Esophagus muscularis mucosa (tissue), 4 donors: ENCODE results near the gene C4orf46. TPM values are rescaled to one million over a fixed set of nuclear protein-coding genes. Genes with fewer than 3 reads are reported as not detected.
"Not testable (repeated sequence)": the region's sequence is repeated elsewhere in the genome, so short reads cannot be mapped to it uniquely, and the experiment has no call there.

Source experiments
- DNase-seq: peaks from one replicate; pipeline ENCODE4 v3.0.0-alpha.2; 2017; ENCODE audit errors: extremely low spot score
- H3K27ac ChIP-seq, 4 donors: fragments of 200-600 bp; sonication (generic); replicated peaks in 1 of 4; 1 replicate in 3 of 4; 2 replicates in 1 of 4; pipeline ENCODE4 v1.5.1; 2016 to 2019; ENCODE audit warnings: mild to moderate bottlenecking in 1 of 4
- H3K27me3 ChIP-seq, 4 donors: fragments of 200-600 bp; sonication (generic); one replicate each; pipeline versions ENCODE4 v1.5.1 to v1.6.0; 2016 to 2019
- H3K36me3 ChIP-seq, 4 donors: fragments of 200-600 bp; sonication (generic); one replicate each; pipeline ENCODE4 v1.5.1; 2016 to 2019
- H3K4me1 ChIP-seq, 4 donors: fragments of 200-600 bp; sonication (generic); one replicate each; pipeline ENCODE4 v1.5.1; 2016 to 2019
- H3K4me3 ChIP-seq, 4 donors: fragments of 200-600 bp; sonication (generic); 1 replicate in 2 of 4; 2 replicates in 2 of 4; pipeline ENCODE4 v1.5.1; 2016 to 2019; ENCODE audit warnings: mild to moderate bottlenecking in 4 of 4, moderate library complexity in 1 of 4
- H3K9me3 ChIP-seq, 4 donors: fragments of 200-600 bp; sonication (generic); 1 replicate in 3 of 4; 2 replicates in 1 of 4; pipeline ENCODE4 v1.5.1; 2016 to 2019
- CTCF ChIP-seq, 3 experiments: fragments of 200-600 bp in 2 of 3; fragments of 450-650 bp in 1 of 3; sonication (generic) in 2 of 3; IDR thresholded peaks; one replicate each; pipeline ENCODE4 v1.5.1; 2017 to 2019; ENCODE audit warnings: antibody characterized with exemption in 3 of 3, mild to moderate bottlenecking in 2 of 3, moderate library complexity in 1 of 3
- EP300 ChIP-seq: sonication (generic); formaldehyde crosslinking; IDR thresholded peaks from one replicate; pipeline ENCODE4 v1.6.1; 2017; ENCODE audit warnings: antibody characterized with exemption
- POLR2A ChIP-seq: fragments of 450-650 bp; IDR thresholded peaks from one replicate; pipeline ENCODE4 v1.6.1; 2017; ENCODE audit warnings: antibody characterized with exemption, moderate library complexity, mild to moderate bottlenecking, low read depth
- POLR2AphosphoS5 ChIP-seq, 2 donors: sonication (generic); formaldehyde crosslinking; IDR thresholded peaks; one replicate each; pipeline ENCODE4 v1.6.1; 2017; ENCODE audit warnings: antibody characterized with exemption in 2 of 2
- WGBS: methylation state at CpG from one replicate; pipeline ENCODE4 v1.1.5; 2018; 5-methylcytosine and 5-hydroxymethylcytosine counted together
- intact Hi-C: fragments of 100-400 bp; cut with DNase I; formaldehyde crosslinking; loops from one replicate; pipeline ENCODE4 v1.15.1; 2023
- total RNA-seq, 4 donors: library from RNA; depleted of rRNA; stranded (reverse); fragments of >200 nt; gene quantifications; one replicate each; pipeline versions ENCODE4 v1.1.0 to v1.2.1, GENCODE V29; 2016

The C4orf46 gene
- total RNA-seq, 4 donors from 2014 or later, result 2.4 to 4.6 (median 3.2) TPM

GRCh38 chr4:158664806-158665205 lies 6.9 kb downstream of the C4orf46 start:
- Histone ChIP-seq H3K4me3 (no peak overlapping the region), H3K9me3 (no peaks in the 10 kb centered on the region), H3K4me1 (no peaks in the 10 kb centered on the region), H3K27ac (no peak overlapping the region), H3K27me3 (no peaks in the 10 kb centered on the region), H3K36me3 (no peaks in the 10 kb centered on the region)
- DNase-seq, result no peak
- intact Hi-C loops, result no loop called here
- TF ChIP-seq EP300, result no peak
- no peak for TF ChIP-seq POLR2A
- no peak for TF ChIP-seq POLR2AphosphoS5 (IDR thresholded peaks at IDR 0.05)
- no peak for TF ChIP-seq CTCF (IDR thresholded peaks at IDR 0.05)
- 98% methylated on average over 8 of the region's 18 CpGs for WGBS

- intact Hi-C loops, H3K4me1 ChIP-seq, H3K4me3 ChIP-seq, H3K27ac ChIP-seq, DNase-seq, H3K9me3 ChIP-seq, H3K27me3 ChIP-seq, H3K36me3 ChIP-seq: not testable (repeated sequence)
- WGBS, result 83% methylated on average over 8 of the region's 8 CpGs
These were observed 7.7 kb downstream of the C4orf46 start for GRCh38 chr4:158663707-158664625.

GRCh38 chr4:158663255-158663654 lies 8.4 kb downstream of the C4orf46 start:
- DNase-seq, H3K27ac ChIP-seq, H3K36me3 ChIP-seq, H3K27me3 ChIP-seq, H3K4me3 ChIP-seq, H3K4me1 ChIP-seq, H3K9me3 ChIP-seq, intact Hi-C loops: not testable (repeated sequence)
- WGBS, result 57% methylated on average over 4 of the region's 4 CpGs

- Histone ChIP-seq H3K36me3 (no peaks in the 10 kb centered on the region), H3K4me1 (no peaks in the 10 kb centered on the region), H3K27me3 (peaks cover 0 to 3% (median 0%) of the 10 kb centered on the region in 4 donors), H3K9me3 (no peaks in the 10 kb centered on the region), H3K4me3 (no peak overlapping the region), H3K27ac (no peak overlapping the region)
- no peak for TF ChIP-seq CTCF (IDR thresholded peaks at IDR 0.05)
- TF ChIP-seq POLR2AphosphoS5 (IDR thresholded peaks at IDR 0.05), result no peak
- no peak for TF ChIP-seq POLR2A
- TF ChIP-seq EP300, result no peak
- intact Hi-C loops, result no loop called here
- DNase-seq, result no peak
- WGBS, result 89% methylated on average over 8 of the region's 11 CpGs
These were observed 14.4 kb downstream of the C4orf46 start for GRCh38 chr4:158657291-158657690.

- TF ChIP-seq POLR2AphosphoS5 (IDR thresholded peaks at IDR 0.05), result no peak
- TF ChIP-seq POLR2A, result no peak
- no peak for TF ChIP-seq CTCF (IDR thresholded peaks at IDR 0.05)
- no peak for TF ChIP-seq EP300
- WGBS, result 67% methylated on average over 1 of the region's 1 CpG
These were observed 15.2 kb downstream of the C4orf46 start for GRCh38 chr4:158656439-158656838.

More at GRCh38 chr4:158656439-158656838, 15.2 kb downstream of the C4orf46 start:
- H3K4me3 ChIP-seq, result no peak overlapping the region
- H3K9me3 ChIP-seq, result no peaks in the 10 kb centered on the region
- no peaks in the 10 kb centered on the region for H3K36me3 ChIP-seq
- no peak for DNase-seq
- no peak overlapping the region for H3K27ac ChIP-seq
- H3K27me3 ChIP-seq, result peaks cover 0 to 3% (median 0%) of the 10 kb centered on the region in 4 donors
- intact Hi-C loops, result no loop called here
- no peaks in the 10 kb centered on the region for H3K4me1 ChIP-seq
